ENCODE data around the gene NF2. TPM values are rescaled to one million over a fixed set of nuclear protein-coding genes. Genes with fewer than 3 reads are reported as not detected.

The NF2 gene
- total and polyA plus RNA-seq, 10 of the 15 experiments (the other 5 are each of a cell fraction or from before 2014, with no cell fraction given), result 2.2 to 49.8 (median 22.5) TPM

- TF ChIP-seq SKIL (IDR thresholded peaks at IDR 0.05; ENCODE audit: low read depth, poor library complexity, severe bottlenecking) (no peak), ZNF24 (IDR thresholded peaks at IDR 0.05) (no peak), BHLHE40 (IDR thresholded peaks at IDR 0.05; ENCODE audit: borderline replicate concordance in 1 of 2, low read depth in 2 of 2, low read length in 1 of 2) (no peak), POLR2AphosphoS5 (IDR thresholded peaks at IDR 0.05; ENCODE audit: low read length) (no peak)
Measured at GRCh38 chr22:29632672-29633071, 29.2 kb downstream of the NF2 start (continued).

- no TSS peak for BruUV-seq (replicated peaks)
- in situ Hi-C loops (cut with MboI), result no loop called here
- intact Hi-C loops (cut with micrococcal nuclease; ENCODE audit: unreplicated experiment), result no loop called here
- TF ChIP-seq MLLT1 (IDR thresholded peaks at IDR 0.05) (no peak), KDM1A (IDR thresholded peaks at IDR 0.05; ENCODE audit: borderline replicate concordance) (no peak), PRDM15 (CRISPR knock-in tag; IDR thresholded peaks at IDR 0.05) (no peak)
Measured at GRCh38 chr22:29633514-29634312, 30.3 kb downstream of the NF2 start.

More at GRCh38 chr22:29633514-29634312, 30.3 kb downstream of the NF2 start:
- Histone ChIP-seq H3K9me3 (replicated peaks; ENCODE audit: control insufficient read depth, insufficient read depth, low read length) (no peaks in the 10 kb centered on the region), H3K4me2 (ENCODE audit: control insufficient read depth, insufficient read depth) (no peak overlapping the region), H3K9ac (ENCODE audit: control insufficient read depth, insufficient read depth, low read length) (no peak overlapping the region), H3K4me1 (ENCODE audit: control insufficient read depth, insufficient read depth, low read length) (0 out of 2 replicates have a peak, but pooled peaks cover under 1% of the 10 kb centered on the region), H2AFZ (ENCODE audit: control insufficient read depth, low read depth, low read length) (no peak overlapping the region), H3K4me3 (no peak overlapping the region), H4K20me1 (ENCODE audit: control insufficient read depth, insufficient read depth) (no peaks in the 10 kb centered on the region), H3K27ac (ENCODE audit: control insufficient read depth, insufficient read depth) (no peak overlapping the region), H3K79me2 (ENCODE audit: control insufficient read depth, insufficient read depth, low read length) (peaks cover 1% of the 10 kb centered on the region; the same call in 1 of the 2 replicates), H3K36me3 (ENCODE audit: control insufficient read depth in 2 of 2, insufficient read depth in 2 of 2, low read length in 1 of 2) (peaks cover 0 to under 1% of the 10 kb centered on the region in 2 experiments), H3K27me3 (replicated peaks in 1 of 2; ENCODE audit: control insufficient read depth in 2 of 2, insufficient read depth in 2 of 2, low read length in 1 of 2) (no peaks in the 10 kb centered on the region)
- ChIA-PET RAD21 (ENCODE audit: unreplicated experiment) (interaction anchor here (0.9 kb wide), 1 partner anchor 371 kb away, joined by 3 read pairs; no protein-coding TSS in a partner anchor), SMC1A (ENCODE audit: uncharacterized antibody, unreplicated experiment) (interaction anchor here (1.5 kb wide), 1 partner anchor 455 kb away, joined by 4 read pairs; no protein-coding TSS in a partner anchor), CTCF (interaction anchor here (0.6 to 3.1 kb wide), 6 partner anchors 7 to 455 kb away, joined by 3 to 46 read pairs (median 6); no protein-coding TSS in a partner anchor), POLR2A (no interaction called here)
- DNase-seq (ENCODE audit: low read depth, low spot score), result no peak
- ATAC-seq, result no peak
- FAIRE-seq, result no peak
- 95% methylated on average over 6 of the region's 6 CpGs for WGBS (ENCODE audit: insufficient coverage, insufficient replicate concordance, low lambda C conversion rate, missing lambda C conversion rate)

All from GM12878 (cell line).